ENCODE data around the gene SUMO3. TPM values are rescaled to one million over a fixed set of nuclear protein-coding genes. Genes with fewer than 3 reads are reported as not detected.

SUMO3 gene
- total and polyA plus RNA-seq, 2 experiments from 2014 or later = 90.8 to 103 TPM

- TF ChIP-seq NANOG (IDR thresholded peaks at IDR 0.05; ENCODE audit: borderline replicate concordance) (no peak), ZNF331 (CRISPR knock-in tag; IDR thresholded peaks at IDR 0.05; ENCODE audit: low read depth) (no peak), ETS1 (IDR thresholded peaks at IDR 0.05) (no peak), ZNF462 (CRISPR knock-in tag; IDR thresholded peaks at IDR 0.05) (no peak), EZH2phosphoT487 (IDR thresholded peaks at IDR 0.05; ENCODE audit: unreplicated experiment) (no peak), EZH2 (IDR thresholded peaks at IDR 0.05; ENCODE audit: low read depth, unreplicated experiment) (no peak), JUNB (IDR thresholded peaks at IDR 0.05; ENCODE audit: unreplicated experiment) (no peak), POLR2AphosphoS5 (IDR thresholded peaks at IDR 0.05; ENCODE audit: low read depth) (no peak), ZNF114 (CRISPR knock-in tag; IDR thresholded peaks at IDR 0.05) (no peak), STAT1 (IDR thresholded peaks at IDR 0.05; ENCODE audit: unreplicated experiment) (no peak), CTCF (conservative IDR thresholded peaks at IDR 0.05; ENCODE audit: low read depth in 2 of 2) (no peak)
- Histone ChIP-seq H3K4me2 (peak overlapping the region; percentile 60; the same call in 1 of the 2 replicates), H3K4me1 (ENCODE audit: insufficient read depth) (peaks cover 11% of the 10 kb centered on the region), H3K27me3 (ENCODE audit: insufficient read depth) (no peaks in the 10 kb centered on the region), H3K27ac (ENCODE audit: low read depth) (no peak overlapping the region), H3F3A (replicated peaks; ENCODE audit: low read depth) (no peaks in the 10 kb centered on the region; the same call in 1 of the 2 replicates), H3K4me3 (no peak overlapping the region), H2AFZ (peak overlapping the region; percentile 86), H3K9me2 (ENCODE audit: insufficient read depth) (no peaks in the 10 kb centered on the region), H4K20me1 (replicated peaks; ENCODE audit: insufficient read depth) (no peaks in the 10 kb centered on the region), H3K36me3 (ENCODE audit: insufficient read depth) (0 out of 2 replicates have a peak, but pooled peaks cover under 1% of the 10 kb centered on the region), H3K79me2 (replicated peaks; ENCODE audit: insufficient read depth) (no peaks in the 10 kb centered on the region)
- Mint-ChIP-seq H3K9me3 (no peaks in the 10 kb centered on the region; the same call in 2 of the 3 replicates), H3K36me3 (ENCODE audit: low read depth) (peaks cover 6% of the 10 kb centered on the region), H3K27me3 (ENCODE audit: insufficient read depth, low read depth, poor library complexity) (peaks cover 12% of the 10 kb centered on the region), H3K4me1 (peaks cover 13% of the 10 kb centered on the region), H3K4me3 (peak overlapping the region; percentile 51; the same call in 2 of the 3 replicates), H3K27ac (no peak overlapping the region)
- peak; percentile 40 for DNase-seq (ENCODE audit: low spot score)
- ATAC-seq = peak; percentile 18
These were observed 26.4 kb upstream of the SUMO3 start for GRCh38 chr21:44844256-44844655.
